Mononuclear cell (primary cell): ENCODE measurements around the gene PHF23. TPM values are rescaled to one million over a fixed set of nuclear protein-coding genes. Genes with fewer than 3 reads are reported as not detected.

Source experiments
- H3K27me3 ChIP-seq: 2 replicates; pipeline ENCODE4 v1.6.0; 2011; ENCODE audit warnings: low read length, control low read depth; ENCODE audit not compliant: insufficient read depth
- H3K4me1 ChIP-seq: 2 replicates; pipeline ENCODE4 v1.5.1; 2011; ENCODE audit warnings: mild to moderate bottlenecking, low read length, control low read depth; ENCODE audit not compliant: insufficient read depth
- H3K4me3 ChIP-seq: 2 replicates; pipeline ENCODE4 v1.5.1; 2011; ENCODE audit warnings: mild to moderate bottlenecking, low read length, moderate library complexity
- H3K9me3 ChIP-seq: 2 replicates; pipeline ENCODE4 v1.5.1; 2011; ENCODE audit warnings: low read depth, mild to moderate bottlenecking, control low read depth, low read length
- total RNA-seq: library from RNA; depleted of rRNA; stranded (reverse); fragments of >200 nt; gene quantifications from one replicate; pipeline ENCODE4 v1.2.3, GENCODE V29; 2012

Gene PHF23
- total RNA-seq, 1 donor = 6.5 TPM

GRCh38 chr17:7262192-7262934 is 23.1 kb upstream of the PHF23 start, which contains the start of gene CLDN7:
Gene CLDN7 (minus strand): TSS chr17:7262478. CDS start chr17:7262043, 435 bp downstream.
- no peaks in the 10 kb centered on the region for H3K9me3 ChIP-seq
- H3K4me3 ChIP-seq = peak within 1 kb of the TSS; percentile 30
- H3K27me3 ChIP-seq = peaks cover 28% of the 10 kb centered on the region
- peaks cover 38% of the 10 kb centered on the region for H3K4me1 ChIP-seq

GRCh38 chr17:7261379-7262191 is 22.3 kb upstream of the PHF23 start:
- H3K9me3 ChIP-seq = no peaks in the 10 kb centered on the region
- peaks cover 38% of the 10 kb centered on the region for H3K4me1 ChIP-seq
- H3K27me3 ChIP-seq = peaks cover 28% of the 10 kb centered on the region
- peak overlapping the region; percentile 30 for H3K4me3 ChIP-seq

GRCh38 chr17:7260651-7261378 is 21.6 kb upstream of the PHF23 start:
- Histone ChIP-seq H3K4me1 (peaks cover 38% of the 10 kb centered on the region), H3K9me3 (no peaks in the 10 kb centered on the region), H3K4me3 (peak overlapping the region; percentile 30), H3K27me3 (peaks cover 28% of the 10 kb centered on the region)

DNA sequence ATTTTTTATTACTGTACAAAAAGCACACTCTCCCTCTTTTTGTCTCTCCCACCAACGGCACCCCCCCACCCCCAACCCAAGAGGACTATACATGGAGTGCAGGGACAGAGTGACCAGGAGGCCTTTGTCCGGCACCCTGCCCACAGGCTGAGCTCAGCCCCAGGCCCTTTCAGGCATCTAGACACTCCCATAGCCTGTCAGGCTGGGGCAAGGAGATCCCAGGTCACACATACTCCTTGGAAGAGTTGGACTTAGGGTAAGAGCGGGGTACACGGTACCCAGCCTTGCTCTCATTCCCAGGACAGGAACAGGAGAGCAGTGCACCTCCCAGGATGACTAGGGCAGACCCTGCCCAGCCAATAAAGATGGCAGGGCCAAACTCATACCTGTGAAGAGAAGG is 20.9 kb upstream of the PHF23 start:
- Histone ChIP-seq H3K4me1 (peaks cover 38% of the 10 kb centered on the region), H3K27me3 (peaks cover 28% of the 10 kb centered on the region), H3K9me3 (no peaks in the 10 kb centered on the region), H3K4me3 (no peak overlapping the region)

DNA sequence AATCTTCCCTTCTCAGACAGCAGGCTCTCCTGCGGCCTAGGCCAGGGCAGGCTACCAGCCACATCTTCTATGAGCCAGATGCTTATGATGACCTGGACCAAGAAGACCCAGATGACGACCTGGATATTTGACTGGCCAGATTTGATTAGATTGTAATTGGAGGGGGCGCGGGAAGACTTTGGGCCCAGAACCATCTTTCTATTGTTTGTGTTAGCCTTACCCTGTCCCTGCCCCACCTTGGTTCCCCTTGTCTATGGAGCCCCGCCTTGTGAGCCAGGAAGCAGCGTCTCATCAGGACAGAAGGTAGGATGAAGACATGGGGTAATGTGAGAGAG is 20.3 kb upstream of the PHF23 start:
- Histone ChIP-seq H3K27me3 (peaks cover 27% of the 10 kb centered on the region), H3K9me3 (no peaks in the 10 kb centered on the region), H3K4me3 (no peak overlapping the region), H3K4me1 (peaks cover 38% of the 10 kb centered on the region)

DNA sequence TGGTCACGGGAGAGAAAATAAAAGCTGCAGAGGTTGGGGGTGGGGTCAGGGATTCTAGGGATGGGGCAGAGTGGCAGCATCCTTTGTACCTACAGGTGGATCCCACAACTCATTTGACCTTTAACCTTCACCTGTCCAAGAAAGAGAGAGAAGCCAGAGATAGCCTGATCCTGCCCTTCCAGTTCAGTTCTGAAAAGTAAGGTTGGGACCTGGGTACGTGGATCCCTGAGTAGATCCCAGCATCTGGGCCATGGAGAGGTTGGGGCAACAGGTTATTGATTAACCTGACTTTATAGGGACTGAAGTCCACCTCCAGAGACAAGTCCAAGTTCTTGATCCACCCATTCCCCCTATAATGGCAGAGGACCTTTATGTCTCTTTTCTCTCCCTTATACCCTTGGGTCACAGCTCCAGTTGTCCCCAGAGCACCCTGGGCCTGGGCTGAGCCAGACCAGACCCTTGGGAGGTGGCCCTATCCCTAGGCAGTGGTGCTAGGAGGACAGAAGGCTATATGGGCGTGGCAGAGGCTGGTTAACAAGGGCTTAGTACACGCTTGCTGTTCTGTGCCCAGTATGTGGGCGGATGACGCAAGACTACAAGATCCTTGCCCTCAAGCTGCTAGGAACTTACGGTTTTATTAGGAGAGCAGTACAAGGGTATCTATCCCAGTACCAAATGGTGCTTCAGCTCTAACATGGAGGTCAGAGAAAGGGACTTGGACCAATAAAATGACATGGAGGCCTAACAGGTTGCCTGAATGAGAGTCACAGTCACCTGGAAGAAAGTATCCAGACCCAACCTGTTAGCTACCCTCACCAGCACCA is 19.7 kb upstream of the PHF23 start:
- Histone ChIP-seq H3K9me3 (no peaks in the 10 kb centered on the region), H3K4me3 (no peak overlapping the region), H3K27me3 (peaks cover 24% of the 10 kb centered on the region), H3K4me1 (peaks cover 38% of the 10 kb centered on the region)

DNA sequence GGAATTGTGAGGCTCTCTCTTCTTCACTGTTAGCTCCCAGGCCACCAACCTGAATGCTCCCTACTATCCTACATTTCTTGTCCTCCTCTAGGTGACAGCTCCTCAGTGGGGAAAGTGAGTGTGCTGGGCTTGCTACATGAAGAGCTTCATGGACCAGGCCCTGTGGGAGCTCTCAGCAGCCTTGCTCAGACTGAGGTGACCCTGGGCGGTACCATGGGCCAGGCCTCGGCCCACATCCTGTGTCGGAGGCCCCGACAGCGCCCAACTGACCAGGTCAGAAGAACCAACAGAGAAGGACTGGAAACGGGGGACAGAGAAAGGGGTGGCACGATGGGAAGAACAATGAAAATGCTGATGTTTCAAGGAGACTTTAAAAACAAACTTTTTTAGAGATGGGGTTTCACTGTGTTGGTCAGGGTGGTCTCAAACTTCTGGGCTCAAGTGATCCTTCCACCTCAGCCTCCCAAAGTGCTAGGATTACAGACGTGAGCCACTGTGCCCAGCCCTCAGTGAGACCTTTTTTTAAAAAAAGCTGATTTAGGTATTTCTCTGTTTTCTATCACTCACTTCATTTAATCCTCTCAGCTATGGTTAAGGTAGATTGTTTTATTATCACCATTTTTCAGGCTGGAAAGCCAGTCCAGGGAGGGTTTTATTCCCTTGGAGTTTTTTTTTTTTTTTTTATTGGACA is 17.7 kb upstream of the PHF23 start:
- Histone ChIP-seq H3K9me3 (no peaks in the 10 kb centered on the region), H3K27me3 (peaks cover 9% of the 10 kb centered on the region), H3K4me3 (no peak overlapping the region), H3K4me1 (peaks cover 31% of the 10 kb centered on the region)

DNA sequence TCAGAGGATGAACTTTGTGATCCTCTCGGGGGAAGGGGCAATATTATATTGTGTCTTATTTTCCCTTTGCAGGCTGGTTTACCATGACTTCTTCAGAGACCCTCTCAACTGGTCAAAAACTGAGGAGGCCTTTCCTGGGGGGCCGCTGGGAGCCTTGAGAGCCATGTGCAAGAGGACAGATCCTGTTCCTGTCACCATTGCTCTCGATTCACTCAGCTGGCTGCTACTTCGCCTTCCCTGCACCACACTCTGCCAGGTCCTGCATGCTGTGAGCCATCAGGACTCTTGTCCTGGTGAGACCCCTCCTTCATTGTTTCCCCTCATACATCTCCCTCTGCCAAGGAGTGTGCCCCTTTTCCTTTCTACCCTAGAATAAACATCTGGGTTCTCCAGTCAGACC is 15.3 kb upstream of the PHF23 start:
- Histone ChIP-seq H3K27me3 (no peaks in the 10 kb centered on the region), H3K4me3 (no peak overlapping the region), H3K9me3 (no peaks in the 10 kb centered on the region), H3K4me1 (peaks cover 33% of the 10 kb centered on the region)

GRCh38 chr17:7253082-7253481 is 13.8 kb upstream of the PHF23 start:
- Histone ChIP-seq H3K27me3 (no peaks in the 10 kb centered on the region), H3K9me3 (no peaks in the 10 kb centered on the region), H3K4me3 (no peak overlapping the region), H3K4me1 (peaks cover 39% of the 10 kb centered on the region)

DNA sequence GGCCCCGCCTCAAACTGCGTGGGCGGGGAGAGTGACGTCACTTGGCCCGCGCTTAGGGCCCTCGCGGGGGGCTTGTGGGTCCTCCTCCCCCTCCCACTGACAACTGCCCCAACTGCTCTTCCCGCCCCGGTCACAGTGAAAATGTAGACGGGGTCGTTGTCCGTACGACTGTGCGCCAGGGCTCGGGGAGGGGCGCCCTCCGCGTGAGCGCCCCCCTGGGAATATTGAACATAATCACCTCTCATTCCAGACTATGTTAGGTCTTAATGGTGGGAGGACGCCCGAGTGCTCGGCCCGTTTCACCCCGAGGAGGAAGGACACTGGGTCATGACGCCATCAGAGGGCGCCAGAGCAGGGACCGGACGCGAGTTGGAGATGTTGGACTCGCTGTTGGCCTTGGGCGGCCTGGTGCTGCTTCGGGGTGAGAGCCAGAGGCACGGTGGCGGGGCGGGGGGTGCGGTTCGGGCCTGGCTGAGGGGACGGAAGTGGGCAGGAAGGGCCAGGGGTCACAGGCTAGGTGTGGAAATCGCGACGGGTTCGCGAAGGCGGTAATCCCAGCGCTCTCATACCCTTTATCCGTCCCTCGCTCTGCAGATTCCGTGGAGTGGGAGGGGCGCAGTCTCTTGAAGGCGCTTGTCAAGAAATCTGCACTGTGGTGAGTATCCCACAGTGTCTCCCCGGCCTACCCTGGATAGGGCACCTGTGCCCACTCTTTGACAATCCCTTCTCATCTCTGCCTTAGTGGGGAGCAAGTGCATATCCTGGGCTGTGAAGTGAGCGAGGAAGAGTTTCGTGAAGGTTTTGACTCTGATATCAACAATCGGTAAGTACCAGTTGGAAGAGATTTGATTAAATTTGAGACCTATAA is 13.2 kb upstream of the PHF23 start, which contains the start of gene ELP5:
ELP5 (plus strand) TSS at position 40 of the 868 bp plus-strand sequence; CDS start at position 376, 336 bp downstream.
- H3K9me3 ChIP-seq = no peaks in the 10 kb centered on the region
- H3K4me1 ChIP-seq = peaks cover 39% of the 10 kb centered on the region
- H3K4me3 ChIP-seq = peak within 1 kb of the TSS; percentile 55
- no peaks in the 10 kb centered on the region for H3K27me3 ChIP-seq

DNA sequence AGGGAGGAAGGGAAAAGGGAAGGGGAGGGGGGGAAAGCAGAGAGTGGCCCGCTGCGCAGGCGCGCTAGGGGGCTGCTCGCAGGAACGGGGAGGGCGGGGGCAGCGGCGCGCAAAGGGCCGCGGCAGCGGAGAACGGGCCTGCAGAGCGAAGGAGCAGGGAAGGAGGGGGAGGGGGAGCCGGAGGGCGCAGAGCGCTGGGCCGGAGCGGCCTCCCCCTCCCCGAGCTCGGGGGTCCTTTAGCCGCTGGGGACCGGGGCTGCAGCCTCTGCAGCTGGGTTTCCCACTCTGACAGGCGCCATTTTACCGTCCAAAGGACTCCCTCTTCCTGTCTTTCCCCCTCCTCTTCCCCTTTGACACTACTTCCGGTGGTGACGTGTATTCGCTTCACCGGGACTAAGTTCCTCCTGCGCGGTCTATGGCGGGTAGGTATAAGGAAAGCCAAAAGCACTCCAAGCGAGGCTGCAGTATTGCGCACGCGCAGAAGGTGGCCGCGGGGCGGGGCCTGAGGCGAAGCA is 12.5 kb upstream of the PHF23 start, which contains the start of gene CTDNEP1:
CTDNEP1 (minus strand) TSS at position 74 of the 515 bp plus-strand sequence. CDS start 438 bp downstream, outside the sequence.
- peak within 1 kb of the TSS; percentile 55 for H3K4me3 ChIP-seq
- H3K4me1 ChIP-seq = peaks cover 39% of the 10 kb centered on the region
- no peaks in the 10 kb centered on the region for H3K27me3 ChIP-seq
- H3K9me3 ChIP-seq = no peaks in the 10 kb centered on the region

- H3K9me3 ChIP-seq = no peaks in the 10 kb centered on the region
- no peaks in the 10 kb centered on the region for H3K27me3 ChIP-seq
These were observed 11.7 kb upstream of the PHF23 start for GRCh38 chr17:7250695-7251627.

More at GRCh38 chr17:7250695-7251627, 11.7 kb upstream of the PHF23 start:
- H3K4me3 ChIP-seq = peak overlapping the region; percentile 55
- H3K4me1 ChIP-seq = peaks cover 39% of the 10 kb centered on the region
